ENCODE results near the gene SLC1A7. TPM values are rescaled to one million over a fixed set of nuclear protein-coding genes. Genes with fewer than 3 reads are reported as not detected.

SLC1A7 gene
- total RNA-seq, 2 experiments from 2014 or later, result not detected

- no peaks in the 10 kb centered on the region for H3K36me3 Mint-ChIP-seq (ENCODE audit: low read depth)
- peaks cover 10% of the 10 kb centered on the region for H3K4me1 Mint-ChIP-seq
- CTCF ChIA-PET, result interaction anchor here (0.9 kb wide), 1 partner anchor 10 kb away, joined by 3 read pairs; no protein-coding TSS in a partner anchor
- POLR2A ChIA-PET, result no interaction called here
- H3K27ac Mint-ChIP-seq, result no peak overlapping the region
- H3K9me3 Mint-ChIP-seq, result peaks cover 2% of the 10 kb centered on the region
- DNase-seq, result no peak
- H3K4me3 Mint-ChIP-seq, result no peak overlapping the region
- no peaks in the 10 kb centered on the region for H3K27me3 Mint-ChIP-seq
Measured at GRCh38 chr1:53115403-53116306, 26.8 kb downstream of the SLC1A7 start.

- Mint-ChIP-seq H3K27me3 (no peaks in the 10 kb centered on the region), H3K4me3 (no peak overlapping the region), H3K27ac (no peak overlapping the region), H3K4me1 (peaks cover 12% of the 10 kb centered on the region), H3K9me3 (peaks cover 2% of the 10 kb centered on the region), H3K36me3 (ENCODE audit: low read depth) (no peaks in the 10 kb centered on the region)
- ChIA-PET POLR2A (no interaction called here), CTCF (interaction anchor here (0.9 to 1.8 kb wide), 3 partner anchors 11 to 38 kb away, joined by 3 to 4 read pairs (median 3); no protein-coding TSS in a partner anchor)
- no peak for DNase-seq
Measured at GRCh38 chr1:53114581-53115400, 27.6 kb downstream of the SLC1A7 start.

- ChIA-PET CTCF (interaction anchor here (1.5 to 1.8 kb wide), 2 partner anchors 19 to 39 kb away, joined by 3 to 4 read pairs; no protein-coding TSS in a partner anchor), POLR2A (no interaction called here)
- peaks cover 2% of the 10 kb centered on the region for H3K9me3 Mint-ChIP-seq
- H3K4me1 Mint-ChIP-seq, result peaks cover 13% of the 10 kb centered on the region
- H3K4me3 Mint-ChIP-seq, result no peak overlapping the region
- no peaks in the 10 kb centered on the region for H3K36me3 Mint-ChIP-seq (ENCODE audit: low read depth)
- no peak overlapping the region for H3K27ac Mint-ChIP-seq
- no peaks in the 10 kb centered on the region for H3K27me3 Mint-ChIP-seq
- no peak for DNase-seq
Measured at GRCh38 chr1:53114090-53114489, 28.3 kb downstream of the SLC1A7 start.

GRCh38 chr1:53112861-53113260 is 29.6 kb downstream of the SLC1A7 start:
- no peaks in the 10 kb centered on the region for H3K36me3 Mint-ChIP-seq (ENCODE audit: low read depth)
- POLR2A ChIA-PET, result no interaction called here

GRCh38 chr1:53112271-53112774 is 30.1 kb downstream of the SLC1A7 start:
- Mint-ChIP-seq H3K27me3 (peaks cover 3% of the 10 kb centered on the region), H3K36me3 (ENCODE audit: low read depth) (no peaks in the 10 kb centered on the region), H3K4me1 (peaks cover 22% of the 10 kb centered on the region), H3K4me3 (no peak overlapping the region), H3K27ac (no peak overlapping the region), H3K9me3 (peaks cover 2% of the 10 kb centered on the region)
- DNase-seq, result no peak
- ChIA-PET POLR2A (no interaction called here), CTCF (interaction anchor here (1.6 kb wide), 1 partner anchor 9 kb away, joined by 4 read pairs; no protein-coding TSS in a partner anchor)

More at GRCh38 chr1:53112861-53113260, 29.6 kb downstream of the SLC1A7 start:
- no peaks in the 10 kb centered on the region for H3K27me3 Mint-ChIP-seq
- DNase-seq, result no peak
- peaks cover 2% of the 10 kb centered on the region for H3K9me3 Mint-ChIP-seq
- H3K4me1 Mint-ChIP-seq, result peaks cover 17% of the 10 kb centered on the region
- no peak overlapping the region for H3K27ac Mint-ChIP-seq
- no peak overlapping the region for H3K4me3 Mint-ChIP-seq
- CTCF ChIA-PET, result interaction anchor here (1.8 kb wide), 1 partner anchor 20 kb away, joined by 4 read pairs; no protein-coding TSS in a partner anchor

GRCh38 chr1:53111693-53112092 is 30.7 kb downstream of the SLC1A7 start:
- peaks cover 2% of the 10 kb centered on the region for H3K9me3 Mint-ChIP-seq
- no peak overlapping the region for H3K4me3 Mint-ChIP-seq
- H3K27ac Mint-ChIP-seq, result no peak overlapping the region
- H3K4me1 Mint-ChIP-seq, result peaks cover 25% of the 10 kb centered on the region
- CTCF ChIA-PET, result interaction anchor here (1.6 kb wide), 1 partner anchor 10 kb away, joined by 4 read pairs; no protein-coding TSS in a partner anchor
- POLR2A ChIA-PET, result no interaction called here
- H3K27me3 Mint-ChIP-seq, result peaks cover 6% of the 10 kb centered on the region
- H3K36me3 Mint-ChIP-seq (ENCODE audit: low read depth), result no peaks in the 10 kb centered on the region
- no peak for DNase-seq

GRCh38 chr1:53111073-53111556 is 31.3 kb downstream of the SLC1A7 start:
- POLR2A ChIA-PET, result no interaction called here
- Mint-ChIP-seq H3K4me3 (no peak overlapping the region), H3K27me3 (peaks cover 6% of the 10 kb centered on the region), H3K9me3 (peaks cover 2% of the 10 kb centered on the region), H3K27ac (no peak overlapping the region), H3K36me3 (ENCODE audit: low read depth) (no peaks in the 10 kb centered on the region), H3K4me1 (peaks cover 25% of the 10 kb centered on the region)
- CTCF ChIA-PET, result interaction anchor here (1.6 kb wide), 1 partner anchor 10 kb away, joined by 4 read pairs; no protein-coding TSS in a partner anchor
- DNase-seq, result no peak

- DNase-seq, result no peak
- Mint-ChIP-seq H3K4me1 (peaks cover 25% of the 10 kb centered on the region), H3K36me3 (ENCODE audit: low read depth) (no peaks in the 10 kb centered on the region), H3K4me3 (no peak overlapping the region), H3K9me3 (peaks cover 2% of the 10 kb centered on the region), H3K27ac (no peak overlapping the region), H3K27me3 (peaks cover 6% of the 10 kb centered on the region)
- ChIA-PET POLR2A (no interaction called here), CTCF (interaction anchor here (1.1 to 1.6 kb wide), 2 partner anchors 11 to 18 kb away, joined by 4 read pairs; no protein-coding TSS in a partner anchor)
Measured at GRCh38 chr1:53110370-53111072, 31.9 kb downstream of the SLC1A7 start.

- Mint-ChIP-seq H3K4me3 (no peak overlapping the region), H3K9me3 (peaks cover 2% of the 10 kb centered on the region), H3K4me1 (peaks cover 25% of the 10 kb centered on the region), H3K36me3 (ENCODE audit: low read depth) (no peaks in the 10 kb centered on the region), H3K27ac (no peak overlapping the region), H3K27me3 (peaks cover 6% of the 10 kb centered on the region)
- no peak for DNase-seq
- ChIA-PET POLR2A (no interaction called here), CTCF (interaction anchor here (1.1 to 1.5 kb wide), 2 partner anchors 14 to 19 kb away, joined by 4 to 9 read pairs; no protein-coding TSS in a partner anchor)
Measured at GRCh38 chr1:53108646-53109580, 33.5 kb downstream of the SLC1A7 start.

GRCh38 chr1:53107570-53108322 is 34.7 kb downstream of the SLC1A7 start:
- Mint-ChIP-seq H3K27ac (peak overlapping the region; percentile 61), H3K27me3 (peaks cover 6% of the 10 kb centered on the region), H3K4me1 (peaks cover 25% of the 10 kb centered on the region), H3K9me3 (peaks cover 2% of the 10 kb centered on the region), H3K4me3 (no peak overlapping the region), H3K36me3 (ENCODE audit: low read depth) (no peaks in the 10 kb centered on the region)
- no peak for DNase-seq
- POLR2A ChIA-PET, result no interaction called here
- CTCF ChIA-PET, result no interaction called here

- POLR2A ChIA-PET, result no interaction called here
Measured at GRCh38 chr1:53107090-53107489, 35.3 kb downstream of the SLC1A7 start.

More at GRCh38 chr1:53107090-53107489, 35.3 kb downstream of the SLC1A7 start:
- peaks cover 25% of the 10 kb centered on the region for H3K4me1 Mint-ChIP-seq
- H3K4me3 Mint-ChIP-seq, result no peak overlapping the region
- no peaks in the 10 kb centered on the region for H3K9me3 Mint-ChIP-seq
- CTCF ChIA-PET, result interaction anchor here (0.6 kb wide), 1 partner anchor 66 kb away, joined by 5 read pairs; no protein-coding TSS in a partner anchor
- no peak overlapping the region for H3K27ac Mint-ChIP-seq
- DNase-seq, result no peak
- H3K36me3 Mint-ChIP-seq (ENCODE audit: low read depth), result no peaks in the 10 kb centered on the region
- peaks cover 6% of the 10 kb centered on the region for H3K27me3 Mint-ChIP-seq

All from activated CD4-positive, alpha-beta T cell treated with anti-CD3 and anti-CD28 coated beads, Interleukin-2, amount 10 ng/mL, durations not matched to agents 7 days and 5 days (primary cell).